Spleen (tissue), 11 donors: ENCODE measurements around the gene TM9SF2. TPM values are rescaled to one million over a fixed set of nuclear protein-coding genes. Genes with fewer than 3 reads are reported as not detected.
"Not testable (repeated sequence)": the region's sequence is repeated elsewhere in the genome, so short reads cannot be mapped to it uniquely, and the experiment has no call there.

Source experiments
- DNase-seq: peaks from one replicate; pipeline ENCODE4 v3.0.0-alpha.2; 2020
- H3K27ac ChIP-seq, 8 donors: fragments of 200-600 bp; sonication (generic) in 7 of 8; 1 replicate in 4 of 8; 2 replicates in 4 of 8; pipeline versions ENCODE4 v1.5.0 to v1.8.0; 2016 to 2021; ENCODE audit warnings: inconsistent platforms in 4 of 8, mild to moderate bottlenecking in 4 of 8, moderate library complexity in 1 of 8
- H3K27me3 ChIP-seq, 7 donors: fragments of 200-600 bp; sonication (generic) in 6 of 7; replicated peaks in 1 of 7; 1 replicate in 4 of 7; 2 replicates in 3 of 7; pipeline versions ENCODE4 v1.5.0 to v1.8.0; 2016 to 2021; ENCODE audit warnings: inconsistent platforms in 3 of 7, mild to moderate bottlenecking in 1 of 7
- H3K36me3 ChIP-seq, 6 donors: fragments of 200-600 bp; sonication (generic) in 5 of 6; 1 replicate in 4 of 6; 2 replicates in 2 of 6; pipeline versions ENCODE4 v1.5.0 to v1.8.0; 2016 to 2021; ENCODE audit warnings: inconsistent platforms in 2 of 6
- H3K4me1 ChIP-seq, 6 donors: fragments of 200-600 bp; sonication (generic) in 5 of 6; 1 replicate in 3 of 6; 2 replicates in 3 of 6; pipeline versions ENCODE4 v1.5.0 to v1.8.0; 2016 to 2021; ENCODE audit warnings: inconsistent platforms in 3 of 6
- H3K4me3 ChIP-seq, 8 donors: fragments of 200-600 bp; sonication (generic) in 7 of 8; 1 replicate in 4 of 8; 2 replicates in 4 of 8; pipeline versions ENCODE4 v1.5.0 to v1.8.0; 2016 to 2021; ENCODE audit warnings: inconsistent platforms in 4 of 8, mild to moderate bottlenecking in 4 of 8, moderate library complexity in 2 of 8
- H3K9me3 ChIP-seq, 8 donors: fragments of 200-600 bp; sonication (generic) in 7 of 8; 1 replicate in 4 of 8; 2 replicates in 4 of 8; pipeline versions ENCODE4 v1.5.0 to v1.8.0; 2016 to 2021; ENCODE audit warnings: inconsistent platforms in 4 of 8
- CTCF ChIP-seq, 11 experiments: fragments of 200-600 bp in 7 of 11; fragments of 450-650 bp in 4 of 11; sonication (generic) in 4 of 11; IDR thresholded peaks in 8 of 11; conservative IDR thresholded peaks in 3 of 11; 1 replicate in 7 of 11; 2 replicates in 4 of 11; pipeline versions ENCODE4 v1.4.0 to v1.8.0; 2016 to 2021; ENCODE audit warnings: antibody characterized with exemption in 11 of 11, inconsistent platforms in 4 of 11, mild to moderate bottlenecking in 1 of 11
- POLR2A ChIP-seq, 3 donors: fragments of 450-650 bp; IDR thresholded peaks; one replicate each; pipeline ENCODE4 v1.5.1; 2017; ENCODE audit warnings: antibody characterized with exemption in 3 of 3, mild to moderate bottlenecking in 1 of 3
- POLR2AphosphoS5 ChIP-seq, 3 donors: sonication (generic); formaldehyde crosslinking; IDR thresholded peaks; one replicate each; pipeline ENCODE4 v1.5.1; 2017; ENCODE audit warnings: antibody characterized with exemption in 3 of 3
- WGBS, 5 donors: extraction: QIAGEN DNeasy Blood & Tissue Kit in 3 of 5; methylation state at CpG; one replicate each; pipeline versions ENCODE4 v1.1.5 to v1.1.7; 2013 to 2018; 5-methylcytosine and 5-hydroxymethylcytosine counted together
- intact Hi-C: fragments of 100-400 bp; cut with DNase I; formaldehyde crosslinking; loops from one replicate; pipeline ENCODE4 v1.15.0; 2023; ENCODE audit warnings: low total_unique reads
- polyA plus RNA-seq, 3 donors: library from polyadenylated mRNA; stranded (reverse); fragments of 200-250 nt; gene quantifications; one replicate each; pipeline ENCODE4 v1.2.1, GENCODE V29; 2013
- total RNA-seq, 7 donors: library from RNA; depleted of rRNA in 3 of 7; stranded (reverse); fragments of >200 nt in 3 of 7; fragmentation: NEBNext Ultra II Directional in 4 of 7; extraction: Animal tissue kit (Norgen Biotek cat#: 25700) in 4 of 7; gene quantifications; one replicate each; pipeline versions ENCODE4 v1.1.0 to v1.2.1, GENCODE V29; 2016 to 2021
- donor health status: healthy with polysubstance abuse.
- donor health status: DM: no; HTN: no; CAD: no; lungs with moderate emphysema.
- donor health status: DM: no; HTN: no; CAD: no.
- donor health status: Bipolar disorder and iron deficiency.
- donor health status: healthy.
- donor health status: DM: no; HTN: no; CAD: no.
- donor health status: DM: yes; HTN: yes; CAD: no.

The TM9SF2 gene
- total and polyA plus RNA-seq, 10 donors: 28.8 to 134 (median 93.7) TPM

GRCh38 chr13:99481366-99481765 lies 19.9 kb upstream of the TM9SF2 start:
- Histone ChIP-seq H3K36me3 (no peaks in the 10 kb centered on the region), H3K4me1 (peaks cover 0 to 33% (median 0%) of the 10 kb centered on the region in 6 donors), H3K27ac (no peak overlapping the region), H3K27me3 (no peaks in the 10 kb centered on the region), H3K9me3 (peaks cover 0 to 3% (median 0%) of the 10 kb centered on the region in 8 donors), H3K4me3 (no peak overlapping the region)
- DNase-seq: no peak
- 88 to 91% (median 91%) methylated on average over 4 of the region's 4 CpGs for WGBS, 5 donors
- intact Hi-C loops: no loop called here
- TF ChIP-seq CTCF (IDR thresholded peaks at IDR 0.05 in 8 of 11, conservative IDR thresholded peaks at IDR 0.05 in 3 of 11): no peak
- TF ChIP-seq POLR2AphosphoS5 (IDR thresholded peaks at IDR 0.05): no peak
- no peak for TF ChIP-seq POLR2A (IDR thresholded peaks at IDR 0.05)

- intact Hi-C loops: no loop called here
- TF ChIP-seq POLR2A (IDR thresholded peaks at IDR 0.05) (no peak), POLR2AphosphoS5 (IDR thresholded peaks at IDR 0.05) (peak in 1 of 3 donors; percentile 65)
- Histone ChIP-seq H3K4me3 (peak overlapping the region in 1 of 8 donors; percentile 11), H3K27me3 (no peaks in the 10 kb centered on the region), H3K4me1 (peaks cover 0 to 37% (median 0%) of the 10 kb centered on the region in 6 donors), H3K9me3 (peaks cover 0 to 11% (median 0%) of the 10 kb centered on the region in 8 donors), H3K27ac (peak overlapping the region in 7 of 8 donors; percentile 12 to 76 (median 68)), H3K36me3 (peaks cover 0 to 15% (median 0%) of the 10 kb centered on the region in 6 donors)
- no peak for DNase-seq
- 27 to 49% (median 45%) methylated on average over 4 of the region's 4 CpGs for WGBS, 5 donors
Measured at GRCh38 chr13:99484473-99484872, 16.8 kb upstream of the TM9SF2 start.

GRCh38 chr13:99486996-99487395 lies 14.3 kb upstream of the TM9SF2 start:
- peaks cover 0 to 11% (median 0%) of the 10 kb centered on the region in 8 donors for H3K9me3 ChIP-seq
- 90 to 98% (median 91%) methylated on average over 3 of the region's 3 CpGs for WGBS, 5 donors
- no peak overlapping the region for H3K4me3 ChIP-seq
- DNase-seq: no peak
- intact Hi-C loops: no loop called here
- H3K27me3 ChIP-seq: no peaks in the 10 kb centered on the region
- no peak for TF ChIP-seq POLR2AphosphoS5 (IDR thresholded peaks at IDR 0.05)
- TF ChIP-seq CTCF (IDR thresholded peaks at IDR 0.05 in 8 of 11, conservative IDR thresholded peaks at IDR 0.05 in 3 of 11): no peak
- TF ChIP-seq POLR2A (IDR thresholded peaks at IDR 0.05): no peak
- no peak overlapping the region for H3K27ac ChIP-seq
- peaks cover 0 to 39% (median 0%) of the 10 kb centered on the region in 6 donors for H3K4me1 ChIP-seq
- peaks cover 0 to 15% (median 0%) of the 10 kb centered on the region in 6 donors for H3K36me3 ChIP-seq

- peaks cover 0 to 11% (median 0%) of the 10 kb centered on the region in 8 donors for H3K9me3 ChIP-seq
- peaks cover 0 to 34% (median 0%) of the 10 kb centered on the region in 6 donors for H3K4me1 ChIP-seq
- TF ChIP-seq POLR2A (IDR thresholded peaks at IDR 0.05) (no peak), POLR2AphosphoS5 (IDR thresholded peaks at IDR 0.05) (no peak), CTCF (IDR thresholded peaks at IDR 0.05 in 8 of 11, conservative IDR thresholded peaks at IDR 0.05 in 3 of 11) (no peak)
- intact Hi-C loops: no loop called here
- no peaks in the 10 kb centered on the region for H3K27me3 ChIP-seq
- H3K27ac ChIP-seq: peak overlapping the region in 2 of 8 donors; percentile 41 to 44
- WGBS, 5 donors: 62 to 88% (median 75%) methylated on average over 3 of the region's 3 CpGs
- DNase-seq: no peak
- H3K4me3 ChIP-seq: no peak overlapping the region
- peaks cover 0 to 15% (median 0%) of the 10 kb centered on the region in 6 donors for H3K36me3 ChIP-seq
Measured at GRCh38 chr13:99489028-99489427, 12.2 kb upstream of the TM9SF2 start.

GRCh38 chr13:99491750-99492149 lies 9.5 kb upstream of the TM9SF2 start:
- H3K9me3 ChIP-seq, H3K27me3 ChIP-seq, H3K27ac ChIP-seq, H3K4me3 ChIP-seq, intact Hi-C loops, DNase-seq: not testable (repeated sequence)
- H3K4me1 ChIP-seq: peaks cover 9 to 43% (median 19%) of the 10 kb centered on the region in 6 donors
- WGBS, 5 donors: 94 to 100% (median 95%) methylated on average over 3 of the region's 3 CpGs
- peaks cover 0 to 13% (median 0%) of the 10 kb centered on the region in 6 donors for H3K36me3 ChIP-seq
